Pulmonary artery endothelial cell (primary cell): ENCODE data around the gene CMKLR1. TPM values are rescaled to one million over a fixed set of nuclear protein-coding genes. Genes with fewer than 3 reads are reported as not detected.

Experiments
- total RNA-seq: library from RNA; depleted of rRNA; stranded (reverse); fragments of >200 nt; gene quantifications from 2 replicates; pipeline ENCODE4 v1.2.3, GENCODE V29; 2014

The CMKLR1 gene
- total RNA-seq, 1 donor from 2014 or later: 0.13 TPM

Other genes with a start within 250 kb of the CMKLR1 start
- gene WSCD2, start 210.0 kb downstream of the CMKLR1 start, total RNA-seq: not detected in 2 replicates
- gene FICD, start 176.0 kb upstream of the CMKLR1 start, total RNA-seq: 8.2 and 11.4 TPM in 2 replicates
- 74.3 and 77.2 TPM in 2 replicates for gene SART3, start 221.9 kb upstream of the CMKLR1 start, total RNA-seq
- 93.0 and 93.8 TPM in 2 replicates for gene ISCU, start 223.3 kb upstream of the CMKLR1 start, total RNA-seq